CD4-positive, alpha-beta T cell treated with Interferon gamma for 1 hour (primary cell): ENCODE measurements around the gene ISYNA1.

Experiments
- DNase-seq: peaks from one replicate; pipeline ENCODE4 v3.0.0-alpha.2; 2020

The ISYNA1 gene

GRCh38 chr19:18430417-18431144 is 7.4 kb downstream of the ISYNA1 start:
- no peak for DNase-seq

DNA sequence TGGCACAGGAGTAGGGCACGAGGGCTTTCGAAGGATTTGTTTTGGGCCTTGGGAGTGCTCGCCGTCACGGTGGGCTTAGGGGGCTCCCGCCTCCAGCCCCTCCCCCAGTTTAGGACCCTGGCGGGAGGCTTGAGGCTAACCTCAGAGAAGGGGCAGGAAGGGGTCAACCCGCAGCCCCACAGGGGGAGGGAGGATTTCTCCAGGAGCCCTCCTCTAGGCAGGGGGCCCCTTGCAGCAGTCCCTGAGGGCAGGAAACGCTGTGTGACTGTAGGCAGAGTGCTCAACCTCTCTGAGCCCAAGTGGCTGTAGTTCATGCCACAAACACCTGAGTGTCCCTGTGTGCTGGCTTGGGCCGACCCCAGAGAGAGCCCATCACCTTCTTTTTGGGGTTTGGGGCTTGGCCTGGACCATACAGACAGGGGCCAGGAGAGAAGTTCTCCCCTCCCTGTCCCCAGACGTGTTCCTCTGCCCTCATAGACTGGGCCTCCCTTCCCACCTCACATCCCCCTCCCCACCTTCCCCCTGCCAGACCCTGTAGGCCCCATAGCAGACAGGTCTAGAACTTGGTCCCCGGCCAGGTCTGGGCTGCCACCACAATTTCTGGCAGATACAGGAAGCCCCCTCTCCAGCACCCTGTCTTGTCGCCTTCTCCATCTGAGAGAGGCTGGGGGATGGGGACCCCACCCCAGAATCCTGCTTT is 8.1 kb downstream of the ISYNA1 start:
- peak; percentile 33 for DNase-seq

DNA sequence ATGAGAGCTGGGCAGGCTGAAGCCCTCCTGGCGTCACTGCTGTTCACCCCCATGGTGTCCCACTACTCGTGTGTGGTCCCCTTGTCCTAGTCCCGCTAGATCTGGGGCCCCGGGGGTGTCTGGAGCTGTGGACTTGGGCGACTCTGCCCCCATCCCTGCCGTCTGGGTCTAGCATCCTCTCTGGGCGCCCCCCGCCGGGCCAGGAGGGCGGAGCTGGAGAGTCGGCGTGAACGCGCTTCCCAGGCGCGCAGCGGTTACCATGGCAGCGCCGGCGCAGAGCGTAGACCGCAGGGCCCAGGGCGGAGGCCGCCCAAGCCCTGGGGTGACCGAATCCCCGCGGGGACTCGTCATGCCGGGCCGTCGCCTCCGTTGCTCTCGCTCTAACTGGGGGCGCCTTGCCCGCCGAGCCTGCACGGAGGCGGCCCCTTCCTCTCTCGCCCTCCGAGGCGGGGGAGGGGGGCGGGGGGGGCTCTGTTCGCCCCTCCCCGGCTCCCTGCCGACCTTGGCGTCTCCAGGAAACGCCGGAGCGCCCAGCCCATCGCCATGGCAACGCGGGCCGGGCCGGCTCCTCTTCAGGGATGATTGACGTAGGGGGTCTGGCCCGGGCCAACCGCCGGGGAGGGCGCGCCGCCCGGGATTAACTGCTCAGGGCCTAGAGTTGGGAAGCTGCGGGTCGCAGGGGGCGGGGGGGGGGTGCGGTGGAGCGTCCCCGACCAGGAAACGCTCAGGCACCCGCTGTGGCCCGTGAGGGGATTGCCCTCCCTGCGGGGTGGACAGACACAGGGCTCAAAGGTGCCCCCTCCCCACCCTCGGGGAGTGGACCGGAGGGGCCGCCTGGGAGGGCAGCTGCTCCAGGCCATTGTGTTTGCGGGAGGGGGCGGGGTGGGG is 8.9 kb downstream of the ISYNA1 start:
- DNase-seq: peak; percentile 92

DNA sequence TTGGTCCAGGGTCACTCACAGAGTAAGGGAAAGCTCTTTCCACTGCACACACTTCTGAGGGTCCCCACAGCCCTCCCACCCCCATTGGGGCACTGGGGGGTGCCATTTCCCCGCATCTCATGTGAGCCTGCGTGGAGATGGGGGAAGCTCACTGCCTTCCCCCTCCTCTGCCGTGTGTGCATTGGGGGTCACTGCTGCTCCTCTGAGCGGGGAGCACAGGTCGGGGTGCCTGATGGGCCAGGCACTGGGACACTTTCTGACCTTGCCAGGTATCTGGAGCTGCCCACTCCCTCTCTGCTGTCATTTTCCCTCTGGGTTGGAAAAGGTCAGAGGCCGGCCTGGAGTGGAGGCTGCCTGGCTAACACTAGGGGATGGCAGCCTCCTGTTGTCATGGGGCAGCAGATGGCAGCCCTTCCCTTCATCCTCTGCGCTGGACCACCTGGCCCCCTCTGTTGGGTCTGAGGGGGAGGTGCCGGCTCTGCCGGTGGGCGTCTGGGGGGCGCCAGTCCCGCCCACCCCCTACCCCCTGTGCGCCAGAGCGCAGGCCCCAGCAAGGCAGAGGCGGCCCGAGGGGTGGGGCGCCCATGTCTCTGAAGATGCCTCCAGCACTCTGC is 9.7 kb downstream of the ISYNA1 start:
- DNase-seq: no peak

- DNase-seq: no peak
Observed at GRCh38 chr19:18427743-18428113, 10.2 kb downstream of the ISYNA1 start.

GRCh38 chr19:18427080-18427742 is 10.7 kb downstream of the ISYNA1 start:
- no peak for DNase-seq

DNA sequence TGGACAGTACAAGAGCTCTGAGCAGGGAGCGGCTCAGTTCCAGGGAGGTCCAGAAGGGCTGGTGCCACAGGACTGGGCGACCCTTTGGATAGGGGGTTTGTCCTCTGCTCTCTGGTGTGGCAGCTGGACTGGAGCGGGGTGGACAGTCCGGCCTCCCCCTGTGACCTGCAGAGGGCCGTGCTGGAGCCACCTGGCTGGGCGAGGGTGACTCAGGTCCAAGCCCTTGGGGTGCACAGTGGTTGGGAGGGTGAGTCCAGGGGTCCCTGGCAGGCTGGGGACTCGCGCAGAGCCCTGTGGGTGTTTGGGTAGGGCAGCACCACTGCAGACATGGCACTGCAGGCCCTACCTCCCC is 11.5 kb downstream of the ISYNA1 start:
- DNase-seq: no peak

GRCh38 chr19:18425515-18426415 is 12.2 kb downstream of the ISYNA1 start:
- DNase-seq: no peak

- no peak for DNase-seq
Observed at GRCh38 chr19:18424890-18425514, 12.9 kb downstream of the ISYNA1 start.

DNA sequence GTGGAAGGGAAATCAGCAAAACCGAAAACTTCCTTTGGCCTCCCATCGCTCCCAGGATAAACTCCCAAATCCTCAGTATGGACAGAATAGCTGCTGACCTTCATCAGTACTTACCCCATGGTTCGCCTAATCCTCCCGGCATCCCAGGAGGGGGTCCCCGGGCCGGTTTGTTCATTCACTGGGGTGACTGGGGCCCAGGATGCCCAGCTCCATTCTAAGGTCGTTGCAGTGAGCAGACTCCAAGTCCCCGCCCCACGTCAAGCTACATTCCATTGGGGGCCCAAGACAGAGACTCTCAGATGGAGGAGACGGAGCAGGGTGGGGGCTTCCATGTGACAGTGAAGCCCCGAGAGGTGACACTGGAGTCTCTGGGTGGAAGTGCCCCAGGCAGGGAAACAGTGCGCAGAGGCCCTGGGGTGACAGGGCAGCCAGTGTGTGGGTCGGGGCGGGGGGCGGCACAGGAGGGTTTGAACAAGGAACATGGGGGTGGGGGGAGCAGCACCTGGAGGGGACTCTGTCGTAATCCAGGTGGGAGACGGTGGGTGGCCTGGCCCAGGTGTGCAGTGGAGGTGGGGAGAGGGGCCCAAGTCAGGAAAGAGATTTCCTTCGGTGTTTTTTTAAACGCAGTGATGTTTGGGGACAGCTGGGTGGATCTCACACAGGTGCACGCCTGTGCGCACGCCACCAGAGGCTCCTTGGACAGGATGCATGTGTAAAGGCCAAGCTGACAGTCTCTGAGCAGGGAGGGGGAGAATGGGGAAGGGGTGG is 13.6 kb downstream of the ISYNA1 start:
- DNase-seq: no peak

GRCh38 chr19:18423258-18424020 is 14.5 kb downstream of the ISYNA1 start:
- no peak for DNase-seq

DNA sequence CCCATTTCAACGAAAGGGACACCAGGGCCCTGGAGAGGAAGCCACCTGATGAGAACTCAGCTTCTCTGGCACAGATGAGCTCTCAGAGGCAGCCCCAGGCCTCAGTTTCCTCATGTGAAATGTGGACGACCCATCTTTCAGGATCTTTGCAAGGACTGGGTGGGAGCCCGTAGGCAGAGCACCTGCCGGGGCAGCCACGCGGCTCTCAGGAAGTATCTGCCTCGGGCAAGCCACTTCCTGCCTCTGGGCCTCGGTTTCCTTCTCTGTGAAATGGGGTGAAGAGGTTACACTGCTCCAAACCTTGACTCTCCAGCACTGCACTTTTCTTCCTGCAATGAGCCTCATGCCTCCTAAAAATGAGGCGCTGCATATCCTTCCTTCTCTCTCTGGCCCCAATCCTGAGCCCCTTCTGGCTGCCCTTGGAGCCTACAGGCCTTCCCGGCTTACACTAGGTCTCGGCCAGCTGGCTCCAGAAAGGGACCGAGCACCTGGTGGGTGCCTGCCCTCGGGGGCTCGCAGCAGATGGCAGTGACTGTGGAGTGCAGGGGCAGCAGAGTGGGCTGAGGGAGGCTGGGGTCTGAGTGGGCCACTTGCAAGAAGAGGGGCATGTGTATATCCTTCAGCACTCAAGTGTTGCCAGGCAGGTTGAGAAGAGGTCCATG is 15.3 kb downstream of the ISYNA1 start:
- no peak for DNase-seq

DNA sequence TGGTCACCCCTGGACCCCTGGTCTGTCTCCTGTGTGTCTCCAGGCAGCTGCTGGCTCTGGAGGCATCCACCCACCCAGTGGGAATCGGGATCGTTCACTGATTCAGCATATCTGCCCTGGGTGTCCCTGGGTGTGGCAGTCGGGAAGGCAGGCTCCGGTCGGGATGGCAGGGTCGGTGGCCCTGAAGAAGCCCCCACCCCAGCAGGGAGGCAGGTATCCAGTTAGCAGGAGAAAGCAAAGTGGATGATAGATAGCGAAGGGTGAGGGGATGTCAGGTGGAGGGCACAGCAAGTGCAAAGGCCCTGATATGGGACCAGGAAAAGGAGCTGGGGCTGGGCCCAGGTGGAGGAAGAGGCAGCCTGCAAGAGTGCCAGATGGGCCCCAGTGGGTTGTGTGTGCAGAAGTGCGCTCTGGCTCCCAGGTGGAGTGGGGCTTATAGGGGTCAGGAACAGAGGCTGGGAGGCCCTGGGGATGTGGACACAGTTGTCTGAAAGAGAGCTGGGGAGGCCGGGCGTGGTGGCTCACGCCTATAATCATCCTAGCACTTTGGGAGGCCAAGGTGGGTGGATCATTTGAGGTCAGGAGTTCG is 16.5 kb downstream of the ISYNA1 start:
- no peak for DNase-seq

- DNase-seq: no peak
Observed at GRCh38 chr19:18420930-18421329, 17.0 kb downstream of the ISYNA1 start.

- DNase-seq: peak; percentile 52
Observed at GRCh38 chr19:18419699-18420460, 18.1 kb downstream of the ISYNA1 start.

- DNase-seq: peak; percentile 72
Observed at GRCh38 chr19:18419195-18419698, 18.7 kb downstream of the ISYNA1 start, which contains the start of gene SSBP4. TSS of gene SSBP4 (plus strand) at chr19:18419398. CDS start at chr19:18419649, 251 bp downstream.

DNA sequence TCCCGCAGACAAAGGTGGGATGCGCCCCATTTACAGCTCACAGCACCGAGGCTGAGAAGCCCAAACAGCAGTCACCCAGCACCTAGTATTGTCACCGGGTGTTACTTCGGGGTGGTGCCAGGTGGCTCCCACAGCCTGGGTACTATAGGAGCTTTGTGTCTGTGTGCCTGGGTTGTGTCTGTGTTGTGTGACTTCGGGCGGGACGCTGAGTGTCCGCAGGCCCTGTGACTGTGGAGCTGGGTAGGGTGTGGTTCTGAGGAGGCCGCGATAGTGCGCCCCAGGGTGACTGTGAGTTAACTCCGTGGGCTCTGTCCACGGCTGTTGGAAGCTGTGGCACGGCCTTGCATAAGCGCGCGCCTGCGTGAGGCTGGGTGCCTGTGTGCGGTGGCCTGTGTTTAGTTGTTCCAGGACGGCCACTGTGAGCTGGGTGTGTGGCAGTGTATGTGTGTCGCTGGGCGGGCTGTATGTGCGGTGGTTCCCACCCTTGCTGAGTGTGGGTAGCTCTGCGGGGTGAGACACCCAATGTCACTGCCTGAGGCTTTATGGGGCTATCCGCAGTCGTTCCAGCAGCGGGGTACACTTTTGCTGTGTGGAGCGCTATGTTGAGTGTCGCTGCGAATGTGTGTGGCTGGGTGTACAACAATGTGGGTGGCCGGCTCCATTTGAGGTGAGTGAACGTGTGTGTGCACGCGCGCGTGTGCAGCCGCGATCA is 19.3 kb downstream of the ISYNA1 start:
- DNase-seq: peak; percentile 57
